GM18868 (cell line): ENCODE data around the gene POLN.
A peak's percentile ranks its signal among the peaks of the same experiment; 100 is the strongest.
"Not testable (repeated sequence)": the region's sequence is repeated elsewhere in the genome, so short reads cannot be mapped to it uniquely, and the experiment has no call there.

Source experiments
- ATAC-seq: cut with Tn5 transposase; IDR thresholded peaks from one replicate; pipeline ENCODE4 v1.9.1; 2021; ENCODE audit warnings: mild to moderate bottlenecking, moderate library complexity; ENCODE audit not compliant: unreplicated experiment

POLN gene

DNA sequence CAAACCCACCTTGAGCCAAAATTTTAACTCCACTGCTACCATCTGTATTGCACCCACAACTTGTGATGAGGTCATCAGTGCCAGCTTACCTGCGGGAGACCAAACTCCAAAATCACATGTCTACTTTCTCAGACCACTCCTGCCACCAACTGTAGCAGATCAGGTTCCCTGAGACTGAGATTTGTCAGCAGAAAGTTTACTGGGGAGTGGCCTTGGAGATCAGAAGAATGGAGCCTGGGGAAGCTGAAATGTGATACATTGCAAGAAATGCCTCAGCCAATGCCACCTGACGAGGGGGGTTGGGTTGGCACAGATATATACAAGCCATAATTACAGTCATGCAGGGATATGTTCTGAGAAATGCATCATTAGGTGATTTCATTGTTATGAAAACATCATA is 19.1 kb downstream of the POLN start:
- ATAC-seq: no peak

DNA sequence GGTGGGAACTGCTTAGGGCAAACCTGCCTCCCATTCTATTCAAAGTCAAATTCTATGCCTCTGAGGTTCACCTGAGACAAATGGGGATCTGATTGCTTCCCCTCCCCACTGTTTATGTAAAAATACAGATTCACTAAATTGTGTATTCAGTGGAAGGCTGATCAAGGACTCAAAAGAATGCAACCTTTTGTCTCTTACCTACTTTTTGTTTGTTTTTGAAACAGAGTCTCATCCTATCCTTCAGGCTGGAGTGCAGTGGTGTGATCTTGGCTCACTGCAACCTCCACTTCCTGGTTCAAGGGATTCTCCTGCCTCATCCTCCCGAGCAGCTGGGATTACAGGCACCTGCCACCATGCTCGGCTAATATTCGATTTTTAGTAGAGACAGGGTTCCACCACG is 20.5 kb downstream of the POLN start:
- not testable (repeated sequence) for ATAC-seq

DNA sequence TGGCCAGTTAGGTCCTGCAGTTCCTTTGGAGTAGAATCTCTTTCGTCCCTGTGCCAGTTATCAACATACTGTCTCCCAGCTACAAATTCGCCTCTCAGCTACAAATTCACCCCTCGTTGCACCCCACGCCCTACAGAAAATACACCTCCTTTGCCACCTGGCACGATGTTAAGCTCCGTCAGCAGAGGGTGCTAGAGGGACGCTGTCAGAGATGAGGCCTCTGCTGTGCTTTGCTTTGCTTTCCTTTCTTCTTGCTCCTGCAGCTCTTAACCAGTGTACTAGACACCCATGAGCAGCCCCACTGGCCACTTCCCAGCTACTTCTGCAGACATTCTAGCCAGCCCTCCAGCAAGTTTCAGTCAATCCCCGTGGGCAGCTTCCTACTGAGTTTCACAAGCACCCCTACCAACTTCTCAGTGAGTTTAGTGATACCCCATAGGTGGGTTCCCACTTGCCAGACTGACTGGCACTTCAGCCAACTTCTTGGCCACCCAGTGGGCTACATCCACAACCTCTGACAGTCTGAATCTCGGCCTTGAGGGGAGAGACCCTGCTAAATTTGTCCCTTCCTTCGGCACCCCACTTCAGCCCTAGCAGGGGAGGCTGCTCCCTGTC is 21.8 kb downstream of the POLN start:
- ATAC-seq: peak; percentile 55

DNA sequence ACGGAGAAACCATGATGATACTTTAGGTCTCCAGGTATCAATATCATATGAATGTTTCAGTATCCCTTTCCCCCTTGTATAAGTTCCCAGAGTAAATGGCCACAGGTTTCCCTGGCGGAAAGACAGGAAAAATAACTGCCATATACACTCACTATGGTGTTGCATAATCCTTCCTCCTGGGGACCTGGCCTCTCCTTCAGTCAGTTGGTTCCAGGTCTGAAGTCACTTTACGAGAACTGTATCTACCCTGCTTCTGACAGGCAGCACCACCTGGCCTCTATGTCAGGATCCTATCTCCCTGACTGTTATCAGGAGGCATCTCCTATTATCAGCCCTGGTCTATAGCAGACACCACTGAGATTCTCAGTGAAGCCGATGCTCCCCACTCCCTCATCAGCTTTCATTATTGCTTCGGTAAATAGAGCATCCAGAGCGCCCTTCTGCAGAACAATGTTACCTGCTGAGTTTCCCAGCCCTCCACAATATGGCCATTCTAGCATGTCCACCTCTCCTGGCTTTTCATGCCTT is 22.6 kb downstream of the POLN start:
- ATAC-seq: no peak

DNA sequence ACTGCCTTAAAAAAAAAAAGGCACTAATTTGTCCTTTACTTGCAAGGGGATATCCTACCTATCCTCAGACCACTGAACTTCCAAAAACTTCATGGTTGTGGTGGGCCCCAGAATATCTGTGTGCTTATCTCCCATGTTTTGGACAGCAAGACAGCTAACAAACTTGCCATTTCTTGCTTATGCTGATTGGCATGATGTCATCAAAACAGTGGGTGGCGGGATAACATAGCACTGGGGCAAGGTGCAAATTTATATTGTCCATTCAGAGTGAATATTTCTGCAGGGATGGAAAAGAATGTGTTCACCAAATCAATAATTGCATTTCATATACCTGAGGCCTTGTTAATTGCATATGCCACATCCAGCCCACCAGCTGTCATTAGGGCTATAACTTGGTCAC is 23.5 kb downstream of the POLN start:
- ATAC-seq: no peak

DNA sequence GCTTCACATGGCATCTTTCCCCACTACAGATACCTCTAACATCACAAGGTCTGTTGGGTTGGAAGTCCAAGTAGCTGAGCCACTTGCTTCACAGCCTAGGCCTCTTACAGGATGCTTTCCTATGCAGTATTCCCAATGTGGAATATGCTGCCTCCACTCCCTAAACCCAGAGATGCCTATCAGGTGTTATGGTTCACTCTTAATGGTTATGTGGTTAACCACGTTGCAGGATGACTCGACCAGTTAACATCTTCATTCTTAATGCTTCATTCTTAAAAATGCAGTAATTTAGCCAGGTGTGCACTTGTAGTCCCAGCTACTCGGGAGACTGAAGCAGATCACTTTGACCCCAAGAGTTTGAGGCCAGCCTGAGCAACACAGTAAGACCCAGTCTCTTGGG is 24.2 kb downstream of the POLN start:
- no peak for ATAC-seq

DNA sequence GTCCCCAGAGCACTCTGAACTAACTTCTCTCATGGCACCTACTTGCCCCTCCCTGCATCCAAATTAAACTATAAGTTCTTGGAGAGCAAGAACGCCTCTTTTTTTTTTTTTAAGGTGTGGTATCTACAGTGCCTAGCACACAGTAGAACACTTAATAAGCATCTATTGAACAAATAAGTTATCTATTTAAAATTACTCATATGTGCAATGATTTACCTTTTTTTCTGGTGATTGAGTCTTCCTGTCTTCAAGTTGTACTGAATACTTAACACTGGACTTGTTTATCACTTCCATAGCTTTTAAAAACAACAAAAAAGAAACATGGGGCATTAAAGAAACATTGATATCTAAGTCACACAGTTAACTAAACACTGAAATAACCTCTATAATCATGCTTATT is 29.1 kb downstream of the POLN start:
- no peak for ATAC-seq

DNA sequence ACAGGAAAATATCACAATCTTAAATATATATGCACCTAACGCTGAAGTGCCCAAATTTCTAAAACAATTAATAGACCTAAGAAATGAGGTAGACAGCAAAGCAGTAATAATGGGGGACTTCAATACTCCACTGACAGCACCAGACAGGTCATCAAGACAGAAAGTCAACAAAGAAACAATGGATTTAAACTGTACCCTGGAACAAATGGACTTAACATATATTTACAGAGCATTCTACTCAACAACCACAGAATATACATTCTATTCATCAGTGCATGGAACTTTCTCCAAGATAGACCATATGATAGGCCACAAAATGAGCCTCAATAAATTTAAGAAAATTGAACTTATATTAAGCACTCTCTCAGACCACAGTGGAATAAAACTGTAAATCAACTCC is 39.1 kb downstream of the POLN start:
- ATAC-seq: not testable (repeated sequence)

DNA sequence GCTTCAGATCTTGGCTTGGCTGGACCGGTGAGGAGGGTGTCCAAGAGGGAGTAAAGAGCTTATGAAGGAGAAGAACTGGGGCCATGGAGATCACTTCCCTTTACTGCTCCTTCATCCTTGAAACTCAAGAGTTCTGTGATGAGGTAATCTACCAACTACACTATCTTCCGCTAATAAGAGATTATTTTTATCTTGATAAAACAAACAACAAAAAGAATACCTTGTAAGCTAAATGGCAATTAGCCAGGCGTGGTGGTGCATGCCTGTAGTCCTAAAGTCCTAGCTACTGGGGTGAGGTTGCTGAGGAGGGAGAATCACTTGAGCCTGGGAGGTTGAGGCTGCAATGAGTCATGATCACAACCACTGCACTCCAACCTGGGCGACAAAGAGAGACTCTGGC is 47.4 kb downstream of the POLN start:
- no peak for ATAC-seq

DNA sequence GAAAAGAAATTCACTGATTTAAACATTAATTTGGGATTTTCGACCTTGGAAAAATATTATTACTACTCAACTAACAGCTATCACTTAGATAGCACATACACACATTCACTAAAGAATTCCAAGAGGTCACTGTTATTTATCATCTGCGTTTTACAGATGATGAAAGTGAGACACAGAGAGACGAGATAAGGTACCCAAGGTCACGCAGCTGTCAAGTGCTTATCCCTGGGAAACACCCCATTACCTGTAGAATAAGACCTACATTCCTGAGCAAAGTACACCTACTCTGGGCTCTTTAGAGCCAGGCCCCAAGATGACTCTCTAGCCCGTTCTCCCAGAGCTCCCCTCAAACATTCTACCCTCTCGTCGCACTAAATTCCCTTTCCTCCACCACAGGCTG is 48.6 kb downstream of the POLN start:
- ATAC-seq: no peak

DNA sequence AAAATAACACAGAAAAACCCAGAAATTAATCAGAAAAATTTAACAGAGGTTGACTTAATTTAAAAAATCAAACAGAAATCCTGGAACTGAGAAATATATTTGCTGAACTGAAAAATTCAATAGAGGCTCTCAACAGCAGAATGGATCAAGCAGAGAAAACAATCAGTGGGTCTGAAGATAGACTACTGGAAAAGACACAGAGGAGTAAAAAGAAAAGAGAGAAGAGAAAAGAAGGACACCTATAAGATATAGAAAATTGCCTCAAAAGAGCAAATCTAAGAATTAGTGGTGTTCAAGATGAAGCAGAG is 55.1 kb downstream of the POLN start:
- ATAC-seq: no peak

DNA sequence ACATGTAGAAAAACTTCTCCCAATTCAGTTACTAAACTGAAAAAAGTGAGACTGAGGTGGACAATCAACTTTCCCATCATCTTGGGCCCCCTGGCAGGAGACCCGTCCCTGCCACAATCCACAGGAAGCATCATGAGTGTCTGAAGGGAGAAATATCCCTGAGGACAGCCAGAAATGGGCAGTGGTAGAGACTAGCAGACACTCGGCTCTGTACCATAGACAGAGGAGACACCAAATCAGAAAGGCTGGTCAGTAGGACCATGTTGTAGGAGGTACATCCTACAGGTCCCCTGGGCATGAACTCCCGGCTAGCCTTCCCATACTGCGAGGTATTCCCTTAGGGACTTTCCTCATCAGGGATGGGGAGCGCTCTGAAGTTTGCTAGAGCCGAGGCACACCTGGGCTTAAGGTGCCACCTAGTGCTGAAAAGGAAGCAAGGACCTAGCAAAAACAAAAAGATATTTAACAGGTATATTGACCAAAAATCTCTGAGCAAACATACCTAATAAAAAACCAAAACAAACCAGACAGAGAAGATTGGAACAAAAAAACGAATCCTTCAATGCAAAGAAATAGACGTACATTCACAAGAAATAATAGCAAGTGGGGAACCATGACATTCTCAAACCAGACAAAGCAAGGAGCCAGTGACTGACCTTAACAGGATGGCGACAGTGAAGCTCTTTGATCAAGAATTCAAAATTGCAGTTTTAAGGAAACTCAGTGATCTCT is 55.6 kb downstream of the POLN start:
- ATAC-seq: no peak

DNA sequence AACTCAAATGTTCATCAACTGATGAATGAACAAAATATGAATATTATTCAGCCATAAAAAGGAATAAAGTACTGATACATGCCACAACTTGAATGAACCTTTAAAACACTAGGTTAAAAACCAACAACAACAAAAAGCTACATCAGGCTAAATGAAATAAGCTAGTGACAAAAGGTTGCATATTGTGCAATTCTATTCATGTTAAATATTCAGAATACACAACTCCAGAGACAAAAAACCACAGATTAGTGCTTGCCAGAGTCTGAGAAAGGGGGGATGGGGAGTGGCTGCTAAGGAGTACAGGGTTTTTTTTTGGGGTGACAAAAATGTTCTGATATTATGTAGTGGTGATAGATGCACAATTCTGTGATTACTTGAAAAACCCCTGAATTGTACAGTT is 58.5 kb downstream of the POLN start:
- no peak for ATAC-seq

DNA sequence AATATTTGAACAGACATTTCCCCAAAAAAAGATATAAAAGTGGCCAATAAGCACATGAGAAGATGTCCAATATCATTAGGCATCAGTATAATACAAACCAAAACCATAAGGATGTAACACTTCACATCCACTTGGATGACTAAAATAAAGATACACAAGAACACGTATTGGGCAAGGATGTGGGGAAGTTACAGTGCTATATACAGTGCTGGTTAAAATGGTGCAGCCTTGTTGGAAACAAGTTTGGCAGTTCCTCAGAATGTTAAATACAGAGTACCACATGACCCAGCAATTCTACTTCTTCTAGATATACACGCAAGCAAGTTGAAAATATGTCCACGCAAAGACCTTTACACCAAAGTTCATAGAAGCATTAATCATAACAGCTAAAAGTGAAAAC is 58.9 kb downstream of the POLN start:
- no peak for ATAC-seq

DNA sequence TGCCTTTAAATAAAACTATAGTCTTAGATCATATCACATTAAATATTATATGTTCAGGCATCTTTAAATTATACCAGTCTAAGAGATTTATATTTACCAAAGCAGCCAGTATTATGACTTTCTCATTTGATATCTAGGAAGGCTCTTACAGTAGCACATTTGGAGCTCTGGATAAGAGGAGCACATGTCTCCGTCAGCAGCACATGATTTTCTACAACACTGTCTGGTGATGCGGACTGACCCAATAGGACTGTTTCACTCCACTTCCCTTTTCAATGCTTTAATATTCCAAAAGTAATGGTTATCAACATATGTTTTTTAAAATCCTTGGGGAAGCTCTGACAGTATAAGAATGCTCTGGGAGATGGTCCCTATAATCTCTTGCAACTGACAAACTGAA is 61.5 kb downstream of the POLN start:
- ATAC-seq: no peak

DNA sequence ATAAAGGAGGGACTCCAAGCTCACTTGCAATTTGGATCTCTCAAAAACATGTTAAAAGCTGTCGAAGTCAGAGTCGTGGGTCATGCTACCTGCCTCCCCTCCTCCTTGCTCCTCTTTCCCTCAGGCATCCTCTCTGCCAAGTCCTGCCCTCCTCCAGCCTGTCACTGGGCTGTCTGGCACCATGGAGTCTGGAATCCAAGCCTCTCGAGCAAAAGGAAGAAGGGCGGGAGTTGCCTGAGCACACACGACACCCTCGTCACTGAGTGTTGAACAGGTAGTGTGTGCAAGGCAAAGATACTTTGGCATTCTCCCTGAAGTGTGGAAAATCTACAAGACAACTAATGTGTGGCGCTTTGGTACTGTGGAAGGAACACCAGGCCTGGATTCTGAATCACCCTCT is 62.2 kb downstream of the POLN start:
- ATAC-seq: no peak

DNA sequence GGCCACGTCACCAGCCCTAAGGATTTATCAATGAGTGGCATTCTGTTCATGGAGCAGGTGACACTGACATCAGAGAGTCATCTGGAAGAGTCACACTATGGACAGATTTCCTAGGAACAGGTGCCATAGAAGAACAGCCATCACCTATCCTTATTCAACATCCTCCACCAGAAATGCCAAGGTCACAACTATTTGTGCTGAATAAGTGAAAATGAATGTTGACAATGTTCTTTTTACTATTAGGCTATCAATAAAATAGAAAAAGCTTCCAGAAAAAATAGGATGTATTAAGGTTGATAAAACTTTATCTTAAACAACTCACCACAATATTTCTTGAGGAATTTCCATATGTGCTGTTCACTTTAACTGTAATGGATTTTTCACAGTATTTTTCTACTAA is 62.9 kb downstream of the POLN start:
- ATAC-seq: no peak

DNA sequence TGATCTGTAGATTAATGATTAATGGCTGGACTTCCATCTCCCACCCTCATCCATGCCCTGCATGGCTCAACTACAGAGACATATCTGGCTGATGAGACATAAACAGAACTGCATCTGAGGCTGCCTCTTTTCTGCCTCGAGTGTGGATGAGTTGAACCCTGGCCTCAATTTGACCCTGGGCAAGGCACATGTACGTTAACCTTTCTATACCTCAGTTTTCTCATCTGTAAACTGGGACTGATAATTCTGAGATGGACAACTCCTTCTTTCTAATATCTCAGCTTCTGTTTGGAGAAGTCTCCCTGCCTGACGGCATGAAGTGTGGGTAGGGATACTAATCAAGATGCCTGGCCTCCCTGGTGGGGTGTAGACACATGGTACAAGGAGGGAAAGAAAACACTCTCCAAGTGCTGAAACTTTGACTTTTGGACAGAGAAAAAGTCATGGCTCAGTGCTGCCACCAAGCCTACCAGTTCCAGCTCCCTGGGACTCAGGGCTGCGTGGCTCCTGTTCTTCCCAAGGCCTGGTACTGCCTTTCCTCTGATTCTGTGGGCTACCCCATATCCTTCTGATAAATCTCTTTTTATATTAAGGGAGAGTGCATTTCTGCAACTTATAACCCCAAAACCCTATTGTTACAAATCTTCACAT is 64.4 kb downstream of the POLN start:
- ATAC-seq: no peak

DNA sequence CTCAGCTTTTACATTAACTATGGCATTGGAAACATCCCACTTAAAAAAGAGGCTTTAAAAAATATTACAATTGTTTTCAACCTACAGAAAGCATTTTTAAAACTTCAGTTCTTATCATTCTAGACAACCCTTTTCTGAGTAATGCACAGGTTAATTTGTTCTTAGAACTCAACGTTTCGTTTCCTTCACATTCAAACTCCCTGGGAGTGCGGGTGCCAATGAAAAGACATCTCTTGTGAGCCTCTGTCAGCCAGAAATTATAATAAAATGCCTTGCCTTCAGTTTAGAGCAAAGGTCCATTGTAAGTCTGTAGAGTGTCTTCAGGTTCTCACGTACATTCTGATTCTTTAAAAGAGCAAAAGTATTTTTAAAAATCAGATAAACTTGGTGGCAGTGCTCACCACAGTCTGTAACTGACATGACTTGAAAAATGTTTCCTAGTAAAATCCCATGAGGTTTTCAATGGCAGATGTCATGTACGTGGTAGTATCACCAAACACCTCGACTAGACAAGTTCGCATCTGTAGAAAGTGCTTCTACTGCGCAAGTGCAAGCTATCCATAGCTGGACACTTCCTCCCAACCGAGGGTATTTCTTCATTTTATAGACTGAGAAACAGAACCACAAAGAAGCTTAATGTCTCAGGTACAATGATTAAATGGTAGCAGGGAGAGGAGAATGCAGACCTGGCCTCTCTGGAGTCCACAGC is 65.8 kb downstream of the POLN start:
- no peak for ATAC-seq

DNA sequence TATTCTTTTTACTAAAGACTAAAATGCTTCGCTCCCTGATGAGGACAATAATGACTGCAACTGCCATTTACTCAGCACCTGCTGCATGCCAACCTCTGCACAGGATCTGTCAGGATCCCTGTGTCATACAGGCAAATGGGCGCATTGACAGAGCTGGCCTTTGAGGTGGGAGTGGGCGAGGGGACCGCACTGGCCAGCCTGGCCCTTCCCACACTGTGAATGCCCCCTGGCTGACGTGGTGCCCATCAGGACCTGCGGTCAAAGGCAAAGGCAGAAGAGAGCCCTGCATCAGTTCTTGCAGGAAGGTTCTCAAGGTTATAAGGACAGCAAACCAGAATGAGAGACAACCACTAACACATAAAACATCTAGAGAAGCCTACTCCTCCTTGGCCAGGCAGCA is 67.9 kb downstream of the POLN start:
- ATAC-seq: no peak

DNA sequence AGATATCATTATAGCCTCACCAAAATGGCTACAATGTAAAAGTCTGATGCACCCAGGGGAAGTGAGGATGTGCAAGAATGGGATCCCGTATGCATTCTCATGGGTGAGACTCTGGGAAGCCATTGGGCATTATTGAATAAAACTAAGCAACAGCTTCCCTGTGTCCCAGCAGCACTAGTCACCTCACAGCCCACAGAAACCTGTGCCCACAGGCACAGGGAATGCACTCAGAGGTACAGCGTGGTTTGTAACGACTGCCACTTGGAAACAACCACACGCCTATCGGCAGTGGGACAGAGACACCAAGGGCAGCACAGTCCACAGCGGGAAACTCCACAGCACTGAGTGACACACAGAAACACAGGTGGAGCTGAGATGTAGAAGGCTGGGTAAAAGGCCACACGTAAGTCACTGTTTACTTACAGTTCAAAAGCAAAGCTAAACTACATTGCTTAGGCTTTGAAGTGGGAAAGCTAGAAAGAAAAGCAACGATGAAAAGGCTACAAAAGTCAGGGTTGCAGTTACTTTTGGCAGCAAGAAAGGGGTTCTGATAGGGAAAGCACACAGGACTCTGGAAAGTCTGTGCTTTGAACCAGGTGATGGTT is 69.2 kb downstream of the POLN start:
- no peak for ATAC-seq
